GM23248 (cell line): ENCODE measurements around the gene PDE4B. TPM values are rescaled to one million over a fixed set of nuclear protein-coding genes. Genes with fewer than 3 reads are reported as not detected.
A peak's percentile ranks its signal among the peaks of the same experiment; 100 is the strongest.
"Not testable (repeated sequence)": the region's sequence is repeated elsewhere in the genome, so short reads cannot be mapped to it uniquely, and the experiment has no call there.

Experiments
- DNase-seq: peaks from one replicate; pipeline ENCODE4 v3.0.0-alpha.2; 2015
- H2AFZ ChIP-seq: fragments of 200-600 bp; sonication (generic); 2 replicates; pipeline ENCODE4 v1.6.1; 2016; ENCODE audit warnings: antibody characterized with exemption
- H3F3A ChIP-seq: fragments of 200-600 bp; sonication (generic); 2 replicates; pipeline ENCODE4 v1.6.1; 2016; ENCODE audit warnings: mild to moderate bottlenecking, antibody characterized with exemption, mixed run types; ENCODE audit not compliant: insufficient read depth
- H3K27ac ChIP-seq: fragments of 200-600 bp; sonication (generic); 2 replicates; pipeline ENCODE4 v1.5.1; 2016; ENCODE audit warnings: mild to moderate bottlenecking
- H3K27me3 ChIP-seq: fragments of 200-600 bp; sonication (generic); replicated peaks from 2 replicates; pipeline ENCODE4 v1.6.1; 2016; ENCODE audit warnings: mild to moderate bottlenecking; ENCODE audit not compliant: insufficient read depth
- H3K36me3 ChIP-seq: fragments of 200-600 bp; sonication (generic); 2 replicates; pipeline ENCODE4 v1.6.1; 2016; ENCODE audit warnings: low read depth, mild to moderate bottlenecking
- H3K4me1 ChIP-seq: fragments of 200-600 bp; sonication (generic); 2 replicates; pipeline ENCODE4 v1.6.1; 2016; ENCODE audit warnings: mild to moderate bottlenecking; ENCODE audit not compliant: insufficient read depth
- H3K4me2 ChIP-seq: fragments of 200-600 bp; sonication (generic); one replicate; pipeline ENCODE4 v1.6.1; 2016; ENCODE audit warnings: mild to moderate bottlenecking; ENCODE audit not compliant: unreplicated experiment
- H3K4me3 ChIP-seq: fragments of 200-600 bp; sonication (generic); 2 replicates; pipeline ENCODE4 v1.5.1; 2016; ENCODE audit warnings: mild to moderate bottlenecking
- H3K79me2 ChIP-seq: fragments of 200-600 bp; sonication (generic); 2 replicates; pipeline ENCODE4 v1.6.1; 2016; ENCODE audit warnings: mild to moderate bottlenecking; ENCODE audit not compliant: insufficient read depth
- H3K9ac ChIP-seq: fragments of 200-600 bp; sonication (generic); 2 replicates; pipeline ENCODE4 v1.6.1; 2016; ENCODE audit warnings: mild to moderate bottlenecking
- H3K9me2 ChIP-seq: fragments of 200-600 bp; sonication (generic); 2 replicates; pipeline ENCODE4 v1.6.1; 2016; ENCODE audit warnings: mixed run types, mild to moderate bottlenecking, moderate library complexity; ENCODE audit not compliant: insufficient read depth
- H3K9me3 ChIP-seq: fragments of 200-600 bp; sonication (generic); one replicate; pipeline ENCODE4 v1.6.1; 2017; ENCODE audit warnings: low read depth
- H4K20me1 ChIP-seq: fragments of 200-600 bp; sonication (generic); 2 replicates; pipeline ENCODE4 v1.6.0; 2016; ENCODE audit not compliant: insufficient read depth
- EZH2 ChIP-seq: fragments of 200-600 bp; sonication (generic); IDR thresholded peaks from 2 replicates; pipeline ENCODE4 v1.6.1; 2018; ENCODE audit warnings: antibody characterized with exemption, mild to moderate bottlenecking; ENCODE audit not compliant: insufficient read depth, poor library complexity, severe bottlenecking
- EZH2phosphoT487 ChIP-seq: fragments of 200-600 bp; sonication (generic); IDR thresholded peaks from 2 replicates; pipeline ENCODE4 v1.6.1; 2018; ENCODE audit warnings: antibody characterized with exemption, moderate library complexity, mild to moderate bottlenecking, low read depth; ENCODE audit not compliant: insufficient read depth
- WGBS, 2 experiments: methylation state at CpG; one replicate each; pipeline ENCODE4 v1.1.6; 2015 to 2017; ENCODE audit warnings: low lambda C conversion rate in 2 of 2, low coverage in 1 of 2; ENCODE audit errors: missing lambda C conversion rate in 2 of 2; 5-methylcytosine and 5-hydroxymethylcytosine counted together
- in situ Hi-C: fragments of 300-500 bp; cut with MboI; formaldehyde crosslinking; loops from 2 replicates; pipeline ENCODE4 v1.15.0; 2020
- polyA plus RNA-seq: library from polyadenylated mRNA; unstranded; fragments of >200 nt; fragmentation: Nextera tagmentation; extraction: Ambion mirVana; gene quantifications from 2 replicates; pipeline ENCODE4 v1.2.1, GENCODE V29; 2016
- total RNA-seq: library from RNA; depleted of rRNA; stranded (reverse); fragments of >200 nt; shearing (Covaris generic); gene quantifications from 2 replicates; pipeline ENCODE4 v1.2.3, GENCODE V29; 2014

Gene PDE4B
- total and polyA plus RNA-seq, 2 experiments from 2014 or later, result 19.9 to 36.2 TPM

DNA sequence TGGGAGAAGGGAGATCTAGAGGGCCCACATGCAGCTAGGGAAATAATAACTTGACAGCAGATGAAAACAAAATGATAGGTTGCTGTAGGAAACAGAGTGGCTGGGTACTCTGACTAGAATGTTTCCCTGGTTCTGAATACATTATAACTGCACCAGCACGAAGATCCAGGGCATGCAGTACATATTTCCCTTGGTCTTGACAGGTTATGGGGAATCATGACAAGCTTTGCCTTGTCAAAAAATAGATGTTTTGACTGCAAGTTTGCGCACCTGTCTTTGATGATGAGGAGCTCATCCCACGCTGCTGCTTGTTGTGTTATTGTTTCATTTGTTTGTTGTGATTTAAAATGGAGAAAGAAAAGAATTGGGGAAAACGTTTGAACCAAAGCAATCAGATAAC lies 292.9 kb downstream of the PDE4B start:
- DNase-seq, result no peak
- Histone ChIP-seq H3K36me3 (no peaks in the 10 kb centered on the region), H3K79me2 (no peaks in the 10 kb centered on the region), H3K27ac (no peak overlapping the region), H3K9me2 (no peaks in the 10 kb centered on the region), H4K20me1 (no peaks in the 10 kb centered on the region), H3K27me3 (no peaks in the 10 kb centered on the region), H3K9ac (no peak overlapping the region), H3K4me2 (no peak overlapping the region), H3F3A (no peaks in the 10 kb centered on the region), H3K9me3 (no peaks in the 10 kb centered on the region), H3K4me1 (no peaks in the 10 kb centered on the region), H2AFZ (no peak overlapping the region), H3K4me3 (no peak overlapping the region)
- 36 to 43% methylated on average over 4 of the region's 4 CpGs for WGBS, 2 experiments
- in situ Hi-C loops, result no loop called here
- TF ChIP-seq EZH2phosphoT487 (no peak), EZH2 (no peak)

- peak; percentile 31 for DNase-seq
- Histone ChIP-seq H3K9ac (no peak overlapping the region), H3K79me2 (no peaks in the 10 kb centered on the region), H3K36me3 (no peaks in the 10 kb centered on the region), H3K4me2 (no peak overlapping the region), H3F3A (no peaks in the 10 kb centered on the region), H2AFZ (no peak overlapping the region), H4K20me1 (no peaks in the 10 kb centered on the region), H3K4me3 (no peak overlapping the region), H3K9me3 (no peaks in the 10 kb centered on the region), H3K27ac (no peak overlapping the region), H3K27me3 (no peaks in the 10 kb centered on the region), H3K4me1 (no peaks in the 10 kb centered on the region), H3K9me2 (no peaks in the 10 kb centered on the region; the same call in 1 of the 2 replicates)
- in situ Hi-C loops, result no loop called here
- no peak for TF ChIP-seq EZH2
- TF ChIP-seq EZH2phosphoT487, result no peak
- 45 to 49% methylated on average over 3 of the region's 3 CpGs for WGBS, 2 experiments
Observed at GRCh38 chr1:66088787-66089186, 296.1 kb downstream of the PDE4B start.

GRCh38 chr1:66090859-66091457 lies 298.3 kb downstream of the PDE4B start:
- Histone ChIP-seq H3K27ac (no peak overlapping the region), H3K4me1 (no peaks in the 10 kb centered on the region), H3K4me3 (no peak overlapping the region), H3K4me2 (no peak overlapping the region), H4K20me1 (no peaks in the 10 kb centered on the region), H3K27me3 (no peaks in the 10 kb centered on the region), H3K9me3 (no peaks in the 10 kb centered on the region), H3F3A (no peaks in the 10 kb centered on the region), H3K79me2 (no peaks in the 10 kb centered on the region), H3K9me2 (no peaks in the 10 kb centered on the region; the same call in 1 of the 2 replicates), H3K36me3 (no peaks in the 10 kb centered on the region), H3K9ac (no peak overlapping the region), H2AFZ (no peak overlapping the region)
- in situ Hi-C loops, result no loop called here
- WGBS, 2 experiments, result 52 to 55% methylated on average over 7 of the region's 7 CpGs
- DNase-seq, result peak; percentile 38
- TF ChIP-seq EZH2, result no peak
- no peak for TF ChIP-seq EZH2phosphoT487

GRCh38 chr1:66095190-66095589 lies 302.5 kb downstream of the PDE4B start:
- Histone ChIP-seq H2AFZ (no peak overlapping the region), H3F3A (no peaks in the 10 kb centered on the region), H3K4me1 (no peaks in the 10 kb centered on the region), H3K9me3 (no peaks in the 10 kb centered on the region), H3K27me3 (no peaks in the 10 kb centered on the region), H3K9me2 (no peaks in the 10 kb centered on the region; the same call in 1 of the 2 replicates), H3K36me3 (no peaks in the 10 kb centered on the region), H3K9ac (no peak overlapping the region), H4K20me1 (no peaks in the 10 kb centered on the region), H3K4me2 (no peak overlapping the region), H3K4me3 (no peak overlapping the region), H3K79me2 (no peaks in the 10 kb centered on the region), H3K27ac (no peak overlapping the region)
- no peak for TF ChIP-seq EZH2
- no peak for DNase-seq
- in situ Hi-C loops, result no loop called here
- 72 to 78% methylated on average over 1 of the region's 1 CpG for WGBS, 2 experiments

- DNase-seq, in situ Hi-C loops, H3K4me1 ChIP-seq, H3F3A ChIP-seq, H2AFZ ChIP-seq, H3K4me2 ChIP-seq, H4K20me1 ChIP-seq, H3K27me3 ChIP-seq, H3K9me3 ChIP-seq, H3K36me3 ChIP-seq, H3K4me3 ChIP-seq, H3K79me2 ChIP-seq, H3K9ac ChIP-seq, H3K9me2 ChIP-seq, H3K27ac ChIP-seq: not testable (repeated sequence)
- WGBS, 2 experiments, result 68% methylated on average over 4 of the region's 4 CpGs
Observed at GRCh38 chr1:66100959-66101358, 308.3 kb downstream of the PDE4B start.

DNA sequence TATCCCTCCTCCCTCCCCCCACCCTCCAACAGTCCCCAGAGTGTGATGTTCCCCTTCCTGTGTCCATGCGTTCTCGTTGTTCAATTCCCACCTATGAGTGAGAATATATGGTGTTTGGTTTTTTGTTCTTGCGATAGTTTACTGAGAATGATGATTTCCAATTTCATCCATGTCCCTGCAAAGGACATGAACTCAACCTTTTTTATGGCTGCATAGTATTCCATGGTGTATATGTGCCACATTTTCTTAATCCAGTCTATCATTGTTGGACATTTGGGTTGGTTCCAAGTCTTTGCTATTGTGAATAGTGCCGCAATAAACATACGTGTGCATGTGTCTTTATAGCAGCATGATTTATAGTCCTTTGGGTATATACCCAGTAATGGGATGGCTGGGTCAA lies 311.4 kb downstream of the PDE4B start:
- H3K9me2 ChIP-seq, in situ Hi-C loops, H3K4me1 ChIP-seq, H3K27me3 ChIP-seq, H3K27ac ChIP-seq, H3K9ac ChIP-seq, H2AFZ ChIP-seq, H3K79me2 ChIP-seq, H3F3A ChIP-seq, DNase-seq, H3K36me3 ChIP-seq, H4K20me1 ChIP-seq, H3K4me2 ChIP-seq, H3K4me3 ChIP-seq, H3K9me3 ChIP-seq: not testable (repeated sequence)
- WGBS, 2 experiments, result 55 to 60% methylated on average over 3 to 5 of the region's 5 CpGs
